DND-41 (cell line): ENCODE data around the gene SNCAIP.

ENCODE experiments used
- ATAC-seq: fragments of 200-7000 bp; cut with Tn5 transposase; 3 replicates; pipeline ENCODE4 v1.9.1; 2021; ENCODE audit warnings: low read depth; ENCODE audit not compliant: insufficient read depth
- DNase-seq: peaks from one replicate; pipeline ENCODE4 v3.0.0-alpha.2; 2020
- H2AFZ ChIP-seq: 2 replicates; pipeline ENCODE4 v1.6.0; 2012; ENCODE audit warnings: low read depth, low read length
- H3K27ac ChIP-seq: 2 replicates; pipeline ENCODE4 v1.5.1; 2012; ENCODE audit warnings: low read length, inconsistent platforms
- H3K27me3 ChIP-seq: fragments of 200-600 bp; sonication (generic); 2 replicates; pipeline ENCODE4 v1.6.0; 2012; ENCODE audit warnings: low read length, mild to moderate bottlenecking, inconsistent platforms; ENCODE audit not compliant: insufficient read depth, poor library complexity
- H3K36me3 ChIP-seq: 2 replicates; pipeline ENCODE4 v1.5.1; 2012; ENCODE audit warnings: low read length, inconsistent platforms; ENCODE audit not compliant: insufficient read depth
- H3K4me1 ChIP-seq: 2 replicates; pipeline ENCODE4 v1.5.1; 2012; ENCODE audit warnings: mild to moderate bottlenecking, low read length; ENCODE audit not compliant: insufficient read depth
- H3K4me2 ChIP-seq: 2 replicates; pipeline ENCODE4 v1.6.0; 2012; ENCODE audit warnings: mild to moderate bottlenecking, moderate library complexity, low read length, inconsistent platforms; ENCODE audit not compliant: insufficient read depth
- H3K4me3 ChIP-seq, 2 experiments: fragments of 200-600 bp in 1 of 2; shearing (Covaris generic) in 1 of 2; 2 replicates each; pipeline ENCODE4 v1.5.1; 2012 to 2016; ENCODE audit warnings: inconsistent platforms in 2 of 2, low read length in 2 of 2, mild to moderate bottlenecking in 2 of 2, low read depth in 1 of 2, moderate library complexity in 1 of 2
- H3K79me2 ChIP-seq: 2 replicates; pipeline ENCODE4 v1.6.0; 2012; ENCODE audit warnings: low read length, inconsistent platforms; ENCODE audit not compliant: insufficient read depth
- H3K9ac ChIP-seq: 2 replicates; pipeline ENCODE4 v1.6.0; 2012; ENCODE audit warnings: low read depth, mild to moderate bottlenecking, inconsistent platforms, low read length, moderate library complexity
- H3K9me3 ChIP-seq: 2 replicates; pipeline ENCODE4 v1.5.1; 2012; ENCODE audit warnings: low read length, moderate library complexity, mild to moderate bottlenecking, inconsistent platforms; ENCODE audit not compliant: insufficient read depth, severe bottlenecking
- H4K20me1 ChIP-seq: 2 replicates; pipeline ENCODE4 v1.6.0; 2012; ENCODE audit warnings: low read length; ENCODE audit not compliant: insufficient read depth
- EZH2 ChIP-seq: IDR thresholded peaks from 3 replicates; pipeline ENCODE4 v1.6.1; 2012; ENCODE audit warnings: borderline replicate concordance, low read depth, mild to moderate bottlenecking, moderate library complexity, low read length, inconsistent platforms; ENCODE audit not compliant: severe bottlenecking
- TF ChIP-seq, protein P1 (sequence below): IDR thresholded peaks from 2 replicates; pipeline ENCODE4 v1.5.1; 2012; ENCODE audit warnings: borderline replicate concordance, low read length, moderate library complexity, mild to moderate bottlenecking; ENCODE audit not compliant: poor library complexity, severe bottlenecking; ENCODE audit errors: extremely low read depth

The SNCAIP gene

DNA sequence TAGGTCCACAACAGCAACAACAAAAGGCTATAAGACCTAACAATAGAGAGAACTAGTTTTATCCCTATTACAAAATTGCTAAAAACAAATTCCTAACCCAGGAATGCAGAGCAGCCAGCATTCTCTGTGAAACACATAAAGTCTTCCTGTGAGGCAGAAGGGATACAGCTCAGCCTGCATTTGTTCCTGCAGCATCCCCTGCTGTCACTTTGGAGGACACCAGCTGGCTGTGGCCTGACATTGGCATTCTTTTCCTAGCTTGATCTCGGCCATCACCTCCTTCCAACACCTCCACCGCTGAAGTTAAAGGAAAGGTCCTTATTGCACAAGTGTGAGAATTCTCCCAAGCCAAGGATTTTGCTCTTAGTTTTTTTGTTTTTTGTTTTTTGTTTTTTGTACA is 186.1 kb downstream of the SNCAIP start:
- H3K36me3 ChIP-seq, result no peaks in the 10 kb centered on the region
- H3K9ac ChIP-seq, result no peak overlapping the region
- H3K79me2 ChIP-seq, result no peaks in the 10 kb centered on the region
- H3K27me3 ChIP-seq, result no peaks in the 10 kb centered on the region
- DNase-seq (no peak), ATAC-seq (no peak)
- no peak overlapping the region for H3K27ac ChIP-seq
- no peak overlapping the region for H3K4me2 ChIP-seq
- no peaks in the 10 kb centered on the region for H3K9me3 ChIP-seq
- TF ChIP-seq EZH2, result no peak
- TF ChIP-seq, protein P1, sequence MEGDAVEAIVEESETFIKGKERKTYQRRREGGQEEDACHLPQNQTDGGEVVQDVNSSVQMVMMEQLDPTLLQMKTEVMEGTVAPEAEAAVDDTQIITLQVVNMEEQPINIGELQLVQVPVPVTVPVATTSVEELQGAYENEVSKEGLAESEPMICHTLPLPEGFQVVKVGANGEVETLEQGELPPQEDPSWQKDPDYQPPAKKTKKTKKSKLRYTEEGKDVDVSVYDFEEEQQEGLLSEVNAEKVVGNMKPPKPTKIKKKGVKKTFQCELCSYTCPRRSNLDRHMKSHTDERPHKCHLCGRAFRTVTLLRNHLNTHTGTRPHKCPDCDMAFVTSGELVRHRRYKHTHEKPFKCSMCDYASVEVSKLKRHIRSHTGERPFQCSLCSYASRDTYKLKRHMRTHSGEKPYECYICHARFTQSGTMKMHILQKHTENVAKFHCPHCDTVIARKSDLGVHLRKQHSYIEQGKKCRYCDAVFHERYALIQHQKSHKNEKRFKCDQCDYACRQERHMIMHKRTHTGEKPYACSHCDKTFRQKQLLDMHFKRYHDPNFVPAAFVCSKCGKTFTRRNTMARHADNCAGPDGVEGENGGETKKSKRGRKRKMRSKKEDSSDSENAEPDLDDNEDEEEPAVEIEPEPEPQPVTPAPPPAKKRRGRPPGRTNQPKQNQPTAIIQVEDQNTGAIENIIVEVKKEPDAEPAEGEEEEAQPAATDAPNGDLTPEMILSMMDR, result peak; percentile 18
- no peaks in the 10 kb centered on the region for H4K20me1 ChIP-seq
- H3K4me3 ChIP-seq, result no peak overlapping the region
- no peak overlapping the region for H2AFZ ChIP-seq
- no peaks in the 10 kb centered on the region for H3K4me1 ChIP-seq

DNA sequence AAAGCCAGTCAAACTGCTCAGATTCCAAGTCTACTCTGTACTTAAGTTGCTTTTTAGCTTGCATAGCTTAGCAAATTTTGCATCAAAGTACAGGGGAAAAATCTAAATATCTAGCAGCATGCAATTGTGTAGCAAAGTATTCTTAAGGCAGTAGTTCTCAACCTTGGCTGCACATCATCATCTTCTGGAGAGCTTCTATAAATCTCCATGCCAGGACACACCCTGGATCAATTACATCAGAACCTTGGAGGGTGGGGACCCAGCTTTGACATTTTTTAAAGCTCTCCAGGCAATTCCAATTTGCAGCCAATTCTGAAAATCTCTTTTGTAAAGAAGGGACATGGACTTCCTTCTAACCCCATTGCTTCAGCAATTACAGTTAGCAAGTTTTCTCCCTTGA is 187.5 kb downstream of the SNCAIP start:
- Histone ChIP-seq H3K79me2 (no peaks in the 10 kb centered on the region), H2AFZ (no peak overlapping the region), H3K4me1 (no peaks in the 10 kb centered on the region), H3K9me3 (no peaks in the 10 kb centered on the region), H3K9ac (no peak overlapping the region), H3K27ac (no peak overlapping the region), H3K4me2 (no peak overlapping the region), H4K20me1 (no peaks in the 10 kb centered on the region), H3K27me3 (no peaks in the 10 kb centered on the region), H3K4me3 (no peak overlapping the region), H3K36me3 (no peaks in the 10 kb centered on the region)
- TF ChIP-seq, protein P1, result no peak
- TF ChIP-seq EZH2, result no peak
- DNase-seq (no peak), ATAC-seq (no peak)

DNA sequence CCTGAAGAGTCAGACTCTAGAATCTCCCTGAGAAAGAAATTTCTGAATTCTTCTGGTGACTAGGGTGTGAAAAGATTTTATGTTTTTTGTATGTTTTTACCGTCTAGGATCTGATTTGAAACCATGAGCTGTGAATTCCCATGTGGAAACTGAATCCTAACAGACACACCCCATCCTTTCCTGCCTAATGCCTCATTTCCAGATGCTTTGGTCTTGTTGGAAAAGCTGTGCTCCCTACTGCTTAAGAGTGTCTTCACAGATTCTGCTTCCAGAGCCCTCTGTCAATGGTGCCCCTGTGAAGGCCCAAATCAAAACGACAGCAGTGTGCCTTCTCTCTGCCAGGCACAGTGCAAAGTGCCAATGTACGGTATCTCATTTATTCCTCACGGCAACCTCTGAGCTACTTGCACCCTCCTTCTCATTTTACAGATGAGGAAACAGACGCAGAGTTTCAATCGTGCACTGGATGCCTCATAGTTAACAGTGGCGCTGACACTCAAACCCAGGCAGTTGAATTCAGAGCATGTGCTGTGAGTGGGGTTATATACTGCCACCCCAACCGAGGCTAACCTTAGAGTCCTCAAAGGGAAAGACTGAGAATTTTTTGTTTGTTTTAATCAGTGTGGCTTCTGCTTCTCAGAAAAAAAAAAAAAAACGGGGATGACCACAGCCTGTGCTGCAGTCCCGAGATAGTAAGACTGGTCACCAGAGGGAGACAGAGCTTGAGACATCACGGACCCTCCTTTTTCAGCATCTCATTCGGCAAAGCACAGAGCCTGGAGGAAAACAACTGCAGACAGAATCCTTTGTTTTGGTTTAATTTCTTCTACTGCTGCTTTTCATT is 188.4 kb downstream of the SNCAIP start:
- no peak overlapping the region for H3K9ac ChIP-seq
- peak; percentile 40; the same call in 1 of the 3 replicates for ATAC-seq

More for the DNA sequence above, 188.4 kb downstream of the SNCAIP start:
- TF ChIP-seq EZH2, result no peak
- TF ChIP-seq, protein P1, result peak; percentile 45
- H4K20me1 ChIP-seq, result no peaks in the 10 kb centered on the region
- no peak overlapping the region for H3K4me2 ChIP-seq
- no peaks in the 10 kb centered on the region for H3K36me3 ChIP-seq
- H3K4me1 ChIP-seq, result no peaks in the 10 kb centered on the region
- H3K27me3 ChIP-seq, result no peaks in the 10 kb centered on the region
- DNase-seq, result no peak
- no peaks in the 10 kb centered on the region for H3K9me3 ChIP-seq
- no peaks in the 10 kb centered on the region for H3K79me2 ChIP-seq
- H3K27ac ChIP-seq, result no peak overlapping the region
- no peak overlapping the region for H2AFZ ChIP-seq
- H3K4me3 ChIP-seq, result no peak overlapping the region
